Thyroid gland (tissue), 4 donors: ENCODE results near the gene FGF18.

Experiments used
- CTCF ChIP-seq, 6 experiments: fragments of 200-600 bp in 3 of 6; fragments of 450-650 bp in 3 of 6; sonication (generic) in 3 of 6; IDR thresholded peaks; one replicate each; pipeline ENCODE4 v1.5.1; 2016 to 2019; ENCODE audit warnings: antibody characterized with exemption in 6 of 6, mild to moderate bottlenecking in 2 of 6, inconsistent platforms in 1 of 6, moderate library complexity in 1 of 6
- POLR2A ChIP-seq, 2 donors: fragments of 450-650 bp; IDR thresholded peaks; one replicate each; pipeline ENCODE4 v1.6.1; 2017; ENCODE audit warnings: antibody characterized with exemption in 2 of 2, mild to moderate bottlenecking in 2 of 2, moderate library complexity in 1 of 2

- TF ChIP-seq CTCF (IDR thresholded peaks at IDR 0.05) = no peak
- TF ChIP-seq POLR2A (IDR thresholded peaks at IDR 0.05) = no peak
Measured at GRCh38 chr5:171432583-171433351, 13.3 kb downstream of the FGF18 start.
